Thoracic aorta (tissue), 2 donors: Measurements from ENCODE around the gene SLC24A3. TPM values are rescaled to one million over a fixed set of nuclear protein-coding genes. Genes with fewer than 3 reads are reported as not detected.

Experiments used
- ATAC-seq: fragments of 150-250 bp; one replicate; pipeline ENCODE4 v1.8.0; 2017; ENCODE audit warnings: low read depth; ENCODE audit not compliant: insufficient number of reproducible peaks, low FRiP score
- DNase-seq: peaks from one replicate; pipeline ENCODE4 v3.0.0-alpha.2; 2020; ENCODE audit warnings: low spot score
- H3K27ac ChIP-seq, 2 donors: fragments of 200-600 bp; sonication (generic); 1 replicate in 1 of 2; 2 replicates in 1 of 2; pipeline ENCODE4 v1.5.1; 2016; ENCODE audit warnings: mild to moderate bottlenecking in 2 of 2, moderate library complexity in 2 of 2
- H3K27me3 ChIP-seq: fragments of 200-600 bp; sonication (generic); replicated peaks from 2 replicates; pipeline ENCODE4 v1.6.0; 2016; ENCODE audit warnings: mild to moderate bottlenecking; ENCODE audit not compliant: insufficient read depth
- H3K36me3 ChIP-seq: fragments of 200-600 bp; sonication (generic); one replicate; pipeline ENCODE4 v1.5.1; 2016
- H3K4me1 ChIP-seq, 2 donors: fragments of 200-600 bp; sonication (generic); 1 replicate in 1 of 2; 2 replicates in 1 of 2; pipeline versions ENCODE4 v1.5.1 to v1.6.0; 2016; ENCODE audit warnings: low read depth in 2 of 2, mild to moderate bottlenecking in 1 of 2; ENCODE audit not compliant: control insufficient read depth in 1 of 2
- H3K4me3 ChIP-seq: fragments of 200-600 bp; sonication (generic); 2 replicates; pipeline ENCODE4 v1.5.1; 2016; ENCODE audit warnings: mild to moderate bottlenecking
- H3K9me3 ChIP-seq: fragments of 200-600 bp; sonication (generic); 2 replicates; pipeline ENCODE4 v1.5.1; 2016
- total RNA-seq, 2 donors: library from RNA; depleted of rRNA; stranded (reverse); fragments of >200 nt; gene quantifications; one replicate each; pipeline versions ENCODE4 v1.1.0 to v1.2.3, GENCODE V29; 2016
- TF ChIP-seq, protein P1 (sequence below): fragments of 200-600 bp; sonication (generic); IDR thresholded peaks from one replicate; pipeline ENCODE4 v1.5.1; 2019; ENCODE audit warnings: antibody characterized with exemption

SLC24A3 gene
- total RNA-seq, 2 donors from 2014 or later = 8.3 to 31.4 TPM

DNA sequence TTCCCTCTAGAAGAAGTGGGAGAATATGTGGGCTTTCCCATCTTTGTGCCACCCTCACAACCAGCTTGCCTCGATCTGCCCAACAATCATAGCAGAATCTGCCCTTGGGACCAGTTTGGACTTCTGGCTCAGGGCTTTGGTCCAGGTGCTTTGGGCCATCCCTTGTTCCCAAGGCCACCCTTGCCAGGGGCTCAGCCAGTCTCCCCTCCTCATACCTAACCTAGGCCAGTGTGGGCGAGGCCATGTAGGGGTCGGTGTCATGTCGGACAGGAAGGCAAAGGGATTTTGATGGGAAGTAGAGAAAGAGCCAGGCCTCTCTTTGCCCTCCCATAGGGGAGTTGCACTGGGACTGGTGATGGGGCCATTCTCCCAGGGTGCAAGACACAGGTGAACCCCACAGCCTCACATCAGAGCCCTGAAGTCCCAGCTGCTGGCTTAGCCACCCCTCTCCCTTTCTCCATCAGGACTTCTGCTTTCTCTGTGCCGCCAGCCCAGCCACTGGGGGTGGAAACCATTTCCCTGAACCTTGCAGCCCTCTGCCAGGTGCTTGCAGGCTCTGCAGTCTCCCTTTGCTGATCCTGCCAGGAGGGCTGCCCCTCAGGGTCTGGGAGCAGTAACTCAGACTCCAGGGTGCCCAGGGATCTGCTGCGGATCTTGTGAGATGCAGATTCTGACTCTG lies 60.7 kb downstream of the SLC24A3 start:
- Histone ChIP-seq H3K4me3 (no peak overlapping the region), H3K9me3 (no peaks in the 10 kb centered on the region), H3K27me3 (no peaks in the 10 kb centered on the region), H3K27ac (no peak overlapping the region), H3K36me3 (no peaks in the 10 kb centered on the region), H3K4me1 (peaks cover 9 to 19% of the 10 kb centered on the region in 2 donors)
- DNase-seq = no peak
- TF ChIP-seq, protein P1, sequence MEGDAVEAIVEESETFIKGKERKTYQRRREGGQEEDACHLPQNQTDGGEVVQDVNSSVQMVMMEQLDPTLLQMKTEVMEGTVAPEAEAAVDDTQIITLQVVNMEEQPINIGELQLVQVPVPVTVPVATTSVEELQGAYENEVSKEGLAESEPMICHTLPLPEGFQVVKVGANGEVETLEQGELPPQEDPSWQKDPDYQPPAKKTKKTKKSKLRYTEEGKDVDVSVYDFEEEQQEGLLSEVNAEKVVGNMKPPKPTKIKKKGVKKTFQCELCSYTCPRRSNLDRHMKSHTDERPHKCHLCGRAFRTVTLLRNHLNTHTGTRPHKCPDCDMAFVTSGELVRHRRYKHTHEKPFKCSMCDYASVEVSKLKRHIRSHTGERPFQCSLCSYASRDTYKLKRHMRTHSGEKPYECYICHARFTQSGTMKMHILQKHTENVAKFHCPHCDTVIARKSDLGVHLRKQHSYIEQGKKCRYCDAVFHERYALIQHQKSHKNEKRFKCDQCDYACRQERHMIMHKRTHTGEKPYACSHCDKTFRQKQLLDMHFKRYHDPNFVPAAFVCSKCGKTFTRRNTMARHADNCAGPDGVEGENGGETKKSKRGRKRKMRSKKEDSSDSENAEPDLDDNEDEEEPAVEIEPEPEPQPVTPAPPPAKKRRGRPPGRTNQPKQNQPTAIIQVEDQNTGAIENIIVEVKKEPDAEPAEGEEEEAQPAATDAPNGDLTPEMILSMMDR = no peak
- no peak for ATAC-seq

DNA sequence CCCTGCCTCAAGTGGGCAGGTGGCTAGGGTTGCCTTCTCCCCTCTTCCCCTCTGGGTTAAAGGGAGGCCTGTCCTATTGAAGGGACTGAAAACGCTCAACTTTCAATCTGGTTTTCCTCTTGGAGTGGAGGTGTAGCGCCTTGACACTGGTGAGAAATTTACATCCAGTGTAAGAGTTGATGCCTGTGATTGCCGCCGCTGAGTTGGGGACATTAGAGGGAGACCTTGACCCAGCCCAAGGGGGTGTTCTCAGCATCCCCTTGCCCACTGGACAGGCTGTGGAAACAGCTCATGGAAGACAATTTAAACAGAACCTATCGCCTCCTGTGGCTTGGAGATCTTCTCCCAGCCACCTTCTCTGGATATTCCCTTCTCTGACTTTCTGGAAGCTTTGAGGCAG lies 61.6 kb downstream of the SLC24A3 start:
- TF ChIP-seq, protein P1 = no peak
- Histone ChIP-seq H3K27ac (no peak overlapping the region), H3K9me3 (no peaks in the 10 kb centered on the region)

DNA sequence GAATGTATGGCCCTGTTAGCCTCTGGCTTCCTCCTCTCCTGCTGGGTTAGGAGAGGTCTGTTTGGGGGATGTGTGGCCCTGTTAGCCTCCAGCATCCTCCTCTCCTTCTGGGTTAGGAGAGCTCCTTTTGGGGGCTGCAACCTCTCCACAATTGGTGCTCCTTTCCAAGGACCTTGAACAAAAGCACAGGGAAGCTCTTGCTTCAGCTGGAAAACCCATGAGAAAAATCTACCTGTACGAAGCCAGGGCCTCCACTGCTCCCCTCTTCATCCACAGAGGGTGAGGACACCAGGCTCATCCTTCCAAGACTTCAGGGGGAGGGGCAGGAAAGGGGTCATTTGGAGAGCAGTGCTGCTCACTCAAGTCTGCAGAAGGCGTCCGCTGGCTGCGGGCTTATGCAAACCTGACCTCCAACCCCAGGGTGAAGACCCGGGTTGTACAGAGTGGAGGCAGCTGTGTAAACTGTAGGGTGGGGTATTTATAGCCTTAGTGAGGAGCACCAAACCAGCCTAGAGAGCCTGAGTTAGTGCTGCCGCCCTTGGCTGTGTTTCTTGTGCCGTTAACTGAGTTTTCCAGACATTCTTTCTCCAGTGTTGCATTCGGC lies 62.1 kb downstream of the SLC24A3 start:
- Histone ChIP-seq H3K9me3 (no peaks in the 10 kb centered on the region), H3K27ac (no peak overlapping the region)

More for the DNA sequence above, 61.6 kb downstream of the SLC24A3 start:
- peaks cover 9 to 19% of the 10 kb centered on the region in 2 donors for H3K4me1 ChIP-seq
- H3K36me3 ChIP-seq = no peaks in the 10 kb centered on the region
- ATAC-seq (no peak), DNase-seq (no peak)
- no peaks in the 10 kb centered on the region for H3K27me3 ChIP-seq
- no peak overlapping the region for H3K4me3 ChIP-seq

DNA sequence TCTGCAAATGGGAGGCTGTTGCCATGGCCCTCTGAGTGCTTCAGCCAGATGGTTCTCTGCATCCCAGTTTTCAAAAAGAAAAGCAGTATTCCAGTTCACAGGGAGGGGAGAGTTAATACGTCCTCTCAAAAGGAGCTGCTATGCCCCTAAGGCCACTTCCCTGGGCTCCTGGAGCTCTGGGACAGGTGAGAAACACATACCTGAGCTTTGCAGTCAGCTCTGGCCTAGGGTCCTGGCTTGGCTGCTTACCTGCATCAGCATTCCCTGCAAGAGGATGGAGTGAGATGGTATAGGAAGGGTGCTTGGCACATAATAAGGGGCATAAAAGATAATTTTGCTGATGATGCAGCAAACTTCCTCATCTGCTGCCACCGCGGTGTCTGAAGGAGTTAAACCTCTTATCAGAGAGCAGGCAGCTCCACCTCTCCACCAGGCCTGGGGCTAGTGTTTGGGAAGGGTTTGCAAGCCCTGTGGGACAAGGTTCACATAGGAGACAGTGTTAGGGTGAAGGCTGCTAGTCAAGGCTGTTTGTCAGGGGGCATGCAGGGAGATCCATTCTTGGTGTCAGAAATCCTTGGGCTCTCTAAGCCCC lies 62.7 kb downstream of the SLC24A3 start:
- Histone ChIP-seq H3K4me1 (peaks cover 9 to 19% of the 10 kb centered on the region in 2 donors), H3K27ac (no peak overlapping the region), H3K4me3 (no peak overlapping the region), H3K27me3 (no peaks in the 10 kb centered on the region), H3K9me3 (no peaks in the 10 kb centered on the region), H3K36me3 (no peaks in the 10 kb centered on the region)
- no peak for ATAC-seq
- TF ChIP-seq, protein P1 = no peak
- no peak for DNase-seq

More for the DNA sequence above, 62.1 kb downstream of the SLC24A3 start:
- ATAC-seq (no peak), DNase-seq (no peak)
- TF ChIP-seq, protein P1 = no peak
- Histone ChIP-seq H3K4me1 (peaks cover 9 to 19% of the 10 kb centered on the region in 2 donors), H3K27me3 (no peaks in the 10 kb centered on the region), H3K4me3 (no peak overlapping the region), H3K36me3 (no peaks in the 10 kb centered on the region)

DNA sequence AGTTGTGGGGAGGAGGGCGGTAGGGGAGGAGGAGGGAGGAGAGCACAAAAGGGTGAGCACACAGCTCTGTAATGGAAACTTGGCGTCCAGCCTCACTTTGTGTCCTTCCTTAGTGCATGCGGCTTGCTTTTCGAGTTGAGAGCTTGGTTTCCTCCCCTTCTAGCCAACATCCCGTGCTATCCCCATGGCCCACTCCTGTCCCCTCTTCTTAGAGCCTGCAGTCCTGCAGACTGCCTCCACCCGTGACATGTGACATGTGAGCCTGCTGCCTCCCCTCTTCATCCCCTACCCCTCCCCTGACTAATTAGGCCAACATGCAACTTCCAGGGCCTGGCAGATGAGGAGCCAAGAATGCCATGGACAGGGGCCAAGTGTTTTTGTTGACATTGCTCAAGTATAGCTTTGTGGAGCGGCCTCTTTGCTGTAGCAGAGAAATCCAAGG lies 63.2 kb downstream of the SLC24A3 start:
- no peak overlapping the region for H3K4me3 ChIP-seq
- no peaks in the 10 kb centered on the region for H3K36me3 ChIP-seq
- H3K9me3 ChIP-seq = no peaks in the 10 kb centered on the region
- no peaks in the 10 kb centered on the region for H3K27me3 ChIP-seq
- peaks cover 9 to 19% of the 10 kb centered on the region in 2 donors for H3K4me1 ChIP-seq
- DNase-seq (no peak), ATAC-seq (peak; percentile 75)
- H3K27ac ChIP-seq = no peak overlapping the region
- TF ChIP-seq, protein P1 = no peak
